ENCODE data around the gene TMEM62. TPM values are rescaled to one million over a fixed set of nuclear protein-coding genes. Genes with fewer than 3 reads are reported as not detected.

Gene TMEM62
- total and polyA plus RNA-seq, 2 experiments from 2014 or later, result 17.3 to 34.0 TPM

- Histone ChIP-seq H3K9me3 (ENCODE audit: low read depth) (no peaks in the 10 kb centered on the region), H3K27ac (peak within 1 kb of the TSS; percentile 92), H2AFZ (peak within 1 kb of the TSS; percentile 93), H3K4me3 (peak within 1 kb of the TSS; percentile 78), H3K4me1 (ENCODE audit: insufficient read depth) (peaks cover 17% of the 10 kb centered on the region), H3K9me2 (replicated peaks; ENCODE audit: insufficient read depth) (no peaks in the 10 kb centered on the region), H3K4me2 (peak within 1 kb of the TSS; percentile 87), H3K27me3 (no peaks in the 10 kb centered on the region), H3K79me2 (peaks cover 48% of the 10 kb centered on the region), H3K36me3 (replicated peaks; ENCODE audit: insufficient read depth, low read depth) (no peaks in the 10 kb centered on the region), H4K20me1 (ENCODE audit: insufficient read depth, poor library complexity, severe bottlenecking) (no peaks in the 10 kb centered on the region)
- 1% methylated on average over 33 of the region's 33 CpGs for WGBS (ENCODE audit: low lambda C conversion rate, missing lambda C conversion rate)
- no peak for TF ChIP-seq CTCF (IDR thresholded peaks at IDR 0.05; ENCODE audit: poor library complexity)
- TF ChIP-seq EZH2phosphoT487 (IDR thresholded peaks at IDR 0.05; ENCODE audit: low read depth, severe bottlenecking, unreplicated experiment), result no peak
- no peak for TF ChIP-seq EZH2 (IDR thresholded peaks at IDR 0.05; ENCODE audit: borderline replicate concordance)
- DNase-seq (ENCODE audit: low spot score), result peak; percentile 94
These were observed 27.5 kb upstream of the TMEM62 start, which contains the start of gene UBR1 for GRCh38 chr15:43105778-43106485. UBR1 (minus strand) TSS chr15:43106038; CDS start chr15:43106022, 16 bp downstream.

GRCh38 chr15:43106486-43106829 lies 26.9 kb upstream of the TMEM62 start:
- no peak for DNase-seq (ENCODE audit: low spot score)
- WGBS (ENCODE audit: low lambda C conversion rate, missing lambda C conversion rate), result 47% methylated on average over 7 of the region's 7 CpGs
- no peaks in the 10 kb centered on the region for H4K20me1 ChIP-seq (ENCODE audit: insufficient read depth, poor library complexity, severe bottlenecking)
- H3K9me3 ChIP-seq (ENCODE audit: low read depth), result no peaks in the 10 kb centered on the region
- peak overlapping the region; percentile 79 for H2AFZ ChIP-seq
- peak overlapping the region; percentile 92 for H3K27ac ChIP-seq
- H3K36me3 ChIP-seq (replicated peaks; ENCODE audit: insufficient read depth, low read depth), result no peaks in the 10 kb centered on the region
- H3K27me3 ChIP-seq, result no peaks in the 10 kb centered on the region
- no peak for TF ChIP-seq EZH2phosphoT487 (IDR thresholded peaks at IDR 0.05; ENCODE audit: low read depth, severe bottlenecking, unreplicated experiment)
- no peak for TF ChIP-seq CTCF (IDR thresholded peaks at IDR 0.05; ENCODE audit: poor library complexity)
- TF ChIP-seq EZH2 (IDR thresholded peaks at IDR 0.05; ENCODE audit: borderline replicate concordance), result no peak
- H3K4me3 ChIP-seq, result peak overlapping the region; percentile 78
- H3K4me1 ChIP-seq (ENCODE audit: insufficient read depth), result peaks cover 17% of the 10 kb centered on the region
- no peaks in the 10 kb centered on the region for H3K9me2 ChIP-seq (replicated peaks; ENCODE audit: insufficient read depth)
- H3K4me2 ChIP-seq, result peak overlapping the region; percentile 77
- H3K79me2 ChIP-seq, result peaks cover 42% of the 10 kb centered on the region

- Histone ChIP-seq H3K4me1 (ENCODE audit: insufficient read depth) (peaks cover 17% of the 10 kb centered on the region), H3K4me2 (no peak overlapping the region), H4K20me1 (ENCODE audit: insufficient read depth, poor library complexity, severe bottlenecking) (no peaks in the 10 kb centered on the region), H3K9me3 (ENCODE audit: low read depth) (no peaks in the 10 kb centered on the region), H2AFZ (no peak overlapping the region), H3K4me3 (no peak overlapping the region), H3K36me3 (replicated peaks; ENCODE audit: insufficient read depth, low read depth) (no peaks in the 10 kb centered on the region), H3K9me2 (replicated peaks; ENCODE audit: insufficient read depth) (no peaks in the 10 kb centered on the region), H3K79me2 (peaks cover 29% of the 10 kb centered on the region), H3K27me3 (no peaks in the 10 kb centered on the region), H3K27ac (no peak overlapping the region)
- WGBS (ENCODE audit: low lambda C conversion rate, missing lambda C conversion rate), result 83% methylated on average over 1 of the region's 1 CpG
- DNase-seq (ENCODE audit: low spot score), result no peak
- no peak for TF ChIP-seq EZH2 (IDR thresholded peaks at IDR 0.05; ENCODE audit: borderline replicate concordance)
- no peak for TF ChIP-seq CTCF (IDR thresholded peaks at IDR 0.05; ENCODE audit: poor library complexity)
- no peak for TF ChIP-seq EZH2phosphoT487 (IDR thresholded peaks at IDR 0.05; ENCODE audit: low read depth, severe bottlenecking, unreplicated experiment)
These were observed 25.6 kb upstream of the TMEM62 start for GRCh38 chr15:43107751-43108150.

Measured in hepatocyte (in vitro differentiated cells).